GM18517 (cell line): ENCODE measurements around the gene COPS4.
A peak's percentile ranks its signal among the peaks of the same experiment; 100 is the strongest.
"Not testable (repeated sequence)": the region's sequence is repeated elsewhere in the genome, so short reads cannot be mapped to it uniquely, and the experiment has no call there.

Source experiments
- ATAC-seq: cut with Tn5 transposase; IDR thresholded peaks from one replicate; pipeline ENCODE4 v1.9.1; 2021; ENCODE audit warnings: mild to moderate bottlenecking, moderate library complexity; ENCODE audit not compliant: unreplicated experiment

The COPS4 gene

GRCh38 chr4:83023599-83023998 lies 11.4 kb upstream of the COPS4 start:
- ATAC-seq = not testable (repeated sequence)

GRCh38 chr4:83024233-83024632 lies 10.8 kb upstream of the COPS4 start:
- ATAC-seq = no peak

- no peak for ATAC-seq
These were observed 9.4 kb upstream of the COPS4 start for GRCh38 chr4:83025563-83025962.

GRCh38 chr4:83028976-83029375 lies 6.0 kb upstream of the COPS4 start:
- no peak for ATAC-seq

- ATAC-seq = no peak
These were observed 5.3 kb upstream of the COPS4 start for GRCh38 chr4:83029688-83030087.

- no peak for ATAC-seq
These were observed 2.1 kb downstream of the COPS4 start for GRCh38 chr4:83036991-83037665.

- ATAC-seq = no peak
These were observed 5.3 kb downstream of the COPS4 start for GRCh38 chr4:83040269-83040668.

GRCh38 chr4:83043157-83043556 lies 8.2 kb downstream of the COPS4 start:
- ATAC-seq = not testable (repeated sequence)

- ATAC-seq = no peak
These were observed 8.9 kb downstream of the COPS4 start for GRCh38 chr4:83043801-83044407.

- ATAC-seq = no peak
These were observed 11.9 kb downstream of the COPS4 start for GRCh38 chr4:83046693-83047473.

- not testable (repeated sequence) for ATAC-seq
These were observed 13.8 kb downstream of the COPS4 start for GRCh38 chr4:83048781-83049180.

- no peak for ATAC-seq
These were observed 19.9 kb downstream of the COPS4 start for GRCh38 chr4:83054928-83055327.

- no peak for ATAC-seq
These were observed 27.8 kb downstream of the COPS4 start for GRCh38 chr4:83062739-83063138.

GRCh38 chr4:83065266-83065665 lies 30.3 kb downstream of the COPS4 start:
- no peak for ATAC-seq

- ATAC-seq = no peak
These were observed 32.2 kb downstream of the COPS4 start for GRCh38 chr4:83067058-83067639.

GRCh38 chr4:83071116-83071515 lies 36.1 kb downstream of the COPS4 start:
- no peak for ATAC-seq

- peak; percentile 95 for ATAC-seq
These were observed 39.2 kb downstream of the COPS4 start for GRCh38 chr4:83074086-83074704.

- ATAC-seq = not testable (repeated sequence)
These were observed 39.8 kb downstream of the COPS4 start for GRCh38 chr4:83074783-83075182.

- no peak for ATAC-seq
These were observed 40.5 kb downstream of the COPS4 start for GRCh38 chr4:83075311-83076095.

- ATAC-seq = no peak
These were observed 45.6 kb downstream of the COPS4 start for GRCh38 chr4:83080561-83080960.
